Activated CD8-positive, alpha-beta T cell treated with anti-CD3 and anti-CD28 coated beads for 36 hours (primary cell): ENCODE results near the gene STT3B. TPM values are rescaled to one million over a fixed set of nuclear protein-coding genes. Genes with fewer than 3 reads are reported as not detected.

Source experiments
- ATAC-seq: fragments of 200-7000 bp; cut with Tn5 transposase; one replicate; pipeline ENCODE4 v1.10.0; 2021; ENCODE audit warnings: mild to moderate bottlenecking, moderate library complexity
- CTCF ChIA-PET: fragments of 350-600 bp; sonication (Branson Sonifier 250); formaldehyde crosslinking; loops from one replicate; lab custom pipeline; 2021; ENCODE audit warnings: antibody characterized with exemption; lab: Charles Lee
- POLR2A ChIA-PET: fragments of 350-600 bp; sonication (Branson Sonifier 250); formaldehyde crosslinking; loops from one replicate; lab custom pipeline; 2021; ENCODE audit warnings: antibody characterized with exemption; lab: Charles Lee
- DNase-seq: peaks from one replicate; pipeline ENCODE4 v3.0.0-alpha.2; 2020
- H3K27ac Mint-ChIP-seq: one replicate; pipeline ENCODE4 v1.8.0; 2021; ENCODE audit warnings: mild to moderate bottlenecking, mixed read lengths
- H3K27me3 Mint-ChIP-seq: one replicate; pipeline ENCODE4 v1.8.0; 2021; ENCODE audit warnings: mixed read lengths
- H3K36me3 Mint-ChIP-seq: one replicate; pipeline ENCODE4 v1.8.0; 2021; ENCODE audit warnings: low read depth, mixed read lengths
- H3K4me1 Mint-ChIP-seq: one replicate; pipeline ENCODE4 v1.8.0; 2021; ENCODE audit warnings: low read depth, mixed read lengths
- H3K4me3 Mint-ChIP-seq: one replicate; pipeline ENCODE4 v1.8.0; 2021; ENCODE audit warnings: mild to moderate bottlenecking, moderate library complexity, mixed read lengths
- H3K9me3 Mint-ChIP-seq: one replicate; pipeline ENCODE4 v1.8.0; 2021; ENCODE audit warnings: mixed read lengths
- intact Hi-C: fragments of 100-400 bp; cut with micrococcal nuclease; formaldehyde crosslinking; loops from one replicate; pipeline ENCODE4 v1.10.0; 2022
- total RNA-seq, 2 experiments: library from RNA; stranded (reverse); gene quantifications; one replicate each; pipeline ENCODE4 v1.2.3, GENCODE V29; 2021
- TF ChIP-seq, protein P1 (sequence below): fragments of 200-600 bp; IDR thresholded peaks from one replicate; pipeline ENCODE4 v1.8.0; 2022; ENCODE audit warnings: antibody characterized with exemption, mild to moderate bottlenecking

STT3B gene
- total RNA-seq, 2 experiments from 2014 or later: 92.8 to 103 TPM

DNA sequence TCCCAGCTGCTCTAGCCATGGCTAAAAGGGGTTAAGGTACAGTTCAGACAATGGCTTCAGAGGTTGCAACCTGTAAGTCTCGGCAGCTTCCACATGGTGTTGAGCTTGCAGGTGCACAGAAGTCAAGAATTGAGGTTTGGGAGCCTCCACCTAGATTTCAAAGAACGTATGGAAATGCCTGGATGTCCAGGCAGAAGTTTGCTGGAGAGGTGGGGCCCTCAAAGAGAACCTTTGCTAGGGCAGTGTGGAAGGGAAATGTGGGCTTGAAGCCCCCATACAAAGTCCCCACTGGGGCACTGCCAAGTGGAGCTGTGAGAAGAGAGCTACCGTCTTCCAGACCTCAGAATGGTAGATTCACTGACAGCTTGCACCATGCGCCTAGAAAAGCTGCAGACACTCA is 73.7 kb downstream of the STT3B start:
- TF ChIP-seq, protein P1, sequence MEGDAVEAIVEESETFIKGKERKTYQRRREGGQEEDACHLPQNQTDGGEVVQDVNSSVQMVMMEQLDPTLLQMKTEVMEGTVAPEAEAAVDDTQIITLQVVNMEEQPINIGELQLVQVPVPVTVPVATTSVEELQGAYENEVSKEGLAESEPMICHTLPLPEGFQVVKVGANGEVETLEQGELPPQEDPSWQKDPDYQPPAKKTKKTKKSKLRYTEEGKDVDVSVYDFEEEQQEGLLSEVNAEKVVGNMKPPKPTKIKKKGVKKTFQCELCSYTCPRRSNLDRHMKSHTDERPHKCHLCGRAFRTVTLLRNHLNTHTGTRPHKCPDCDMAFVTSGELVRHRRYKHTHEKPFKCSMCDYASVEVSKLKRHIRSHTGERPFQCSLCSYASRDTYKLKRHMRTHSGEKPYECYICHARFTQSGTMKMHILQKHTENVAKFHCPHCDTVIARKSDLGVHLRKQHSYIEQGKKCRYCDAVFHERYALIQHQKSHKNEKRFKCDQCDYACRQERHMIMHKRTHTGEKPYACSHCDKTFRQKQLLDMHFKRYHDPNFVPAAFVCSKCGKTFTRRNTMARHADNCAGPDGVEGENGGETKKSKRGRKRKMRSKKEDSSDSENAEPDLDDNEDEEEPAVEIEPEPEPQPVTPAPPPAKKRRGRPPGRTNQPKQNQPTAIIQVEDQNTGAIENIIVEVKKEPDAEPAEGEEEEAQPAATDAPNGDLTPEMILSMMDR: no peak
- ATAC-seq: no peak
- peaks cover 31% of the 10 kb centered on the region for H3K4me1 Mint-ChIP-seq
- ChIA-PET CTCF (no interaction called here), POLR2A (no interaction called here)
- H3K36me3 Mint-ChIP-seq: peaks cover 79% of the 10 kb centered on the region
- peaks cover 30% of the 10 kb centered on the region for H3K9me3 Mint-ChIP-seq
- DNase-seq: no peak
- no peak overlapping the region for H3K27ac Mint-ChIP-seq
- intact Hi-C loops: no loop called here
- H3K27me3 Mint-ChIP-seq: no peaks in the 10 kb centered on the region
- no peak overlapping the region for H3K4me3 Mint-ChIP-seq

DNA sequence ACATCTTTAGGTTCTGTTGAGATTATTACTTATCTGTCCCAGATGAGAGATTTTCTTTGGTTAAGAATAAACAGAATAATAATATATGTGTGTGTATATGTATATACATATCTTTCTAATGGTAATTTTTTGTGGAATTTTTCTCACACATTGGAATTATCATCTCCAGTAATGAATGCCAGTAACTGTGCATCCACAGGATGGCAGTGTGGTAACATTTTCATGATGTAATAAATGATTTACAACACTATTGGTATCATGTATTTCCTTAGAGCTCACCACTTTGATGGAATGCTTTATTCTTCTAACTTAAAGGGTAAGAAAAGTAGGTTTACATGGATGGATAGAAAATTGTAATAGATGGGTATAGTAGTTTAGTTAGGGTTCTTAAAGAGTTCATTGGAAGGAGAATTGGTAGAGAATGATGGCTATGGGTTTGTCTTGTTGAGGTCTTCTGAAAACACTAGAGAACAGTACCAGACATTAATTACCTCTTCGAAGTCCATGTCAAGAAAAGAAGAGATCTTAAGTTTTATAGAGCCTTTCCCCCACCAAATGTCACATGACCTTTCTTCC is 78.1 kb downstream of the STT3B start:
- no peaks in the 10 kb centered on the region for H3K27me3 Mint-ChIP-seq
- peak; percentile 15 for DNase-seq
- peaks cover 60% of the 10 kb centered on the region for H3K36me3 Mint-ChIP-seq
- no peak for ATAC-seq
- no peak overlapping the region for H3K4me3 Mint-ChIP-seq
- H3K27ac Mint-ChIP-seq: no peak overlapping the region
- H3K9me3 Mint-ChIP-seq: peaks cover 18% of the 10 kb centered on the region
- intact Hi-C loops: no loop called here
- ChIA-PET POLR2A (interaction anchor here (0.6 kb wide), 1 partner anchor 195 kb away, joined by 3 read pairs; no protein-coding TSS in a partner anchor), CTCF (interaction anchor here (1.2 kb wide), 1 partner anchor 84 kb away, joined by 3 read pairs; no protein-coding TSS in a partner anchor)
- TF ChIP-seq, protein P1: no peak
- H3K4me1 Mint-ChIP-seq: peaks cover 48% of the 10 kb centered on the region

DNA sequence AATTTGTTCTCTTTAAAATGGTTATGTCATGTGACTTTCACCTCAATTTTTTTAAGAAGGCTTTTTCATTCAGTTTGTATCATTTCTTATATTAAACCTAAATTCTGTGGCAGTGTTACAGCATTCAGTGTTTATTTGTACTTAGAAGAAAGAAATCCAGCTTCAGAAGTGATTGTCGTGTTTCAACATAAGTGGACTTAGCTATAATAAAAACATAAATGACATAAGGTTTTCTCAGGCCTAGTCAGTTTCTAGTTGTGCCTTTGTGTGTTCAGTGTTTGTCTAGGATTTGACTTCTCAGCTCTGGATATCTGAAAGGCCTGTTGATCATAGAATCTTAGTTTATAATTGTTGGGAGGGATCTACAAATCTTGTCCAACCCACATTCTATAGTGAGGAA is 80.5 kb downstream of the STT3B start:
- H3K4me3 Mint-ChIP-seq: no peak overlapping the region
- TF ChIP-seq, protein P1: no peak
- POLR2A ChIA-PET: no interaction called here
- H3K27me3 Mint-ChIP-seq: no peaks in the 10 kb centered on the region
- H3K9me3 Mint-ChIP-seq: no peaks in the 10 kb centered on the region
- H3K27ac Mint-ChIP-seq: no peak overlapping the region
- H3K4me1 Mint-ChIP-seq: peaks cover 42% of the 10 kb centered on the region
- ATAC-seq: no peak
- CTCF ChIA-PET: interaction anchor here (1.2 kb wide), 1 partner anchor 77 kb away, joined by 5 read pairs; no protein-coding TSS in a partner anchor
- H3K36me3 Mint-ChIP-seq: peaks cover 48% of the 10 kb centered on the region
- DNase-seq: no peak
- intact Hi-C loops: no loop called here

DNA sequence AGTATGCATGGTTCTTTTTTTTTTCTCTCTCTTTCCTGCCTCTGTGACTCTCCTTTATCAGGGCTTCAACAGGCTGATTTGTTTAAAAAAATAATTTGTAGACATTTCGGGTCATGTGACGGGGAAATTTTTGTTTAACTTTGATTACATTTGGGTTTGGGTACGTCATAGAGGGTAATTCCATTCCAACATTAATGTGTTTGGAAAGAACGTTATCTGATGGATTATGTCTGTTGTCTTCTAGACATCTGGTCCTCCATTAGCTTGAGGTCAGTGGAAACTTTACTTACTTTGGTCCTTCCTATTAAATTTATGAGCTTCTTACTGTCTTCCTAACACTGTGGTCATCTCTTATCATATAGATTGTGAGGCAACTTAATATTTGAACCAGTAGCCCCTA is 80.9 kb downstream of the STT3B start:
- intact Hi-C loops: no loop called here
- H3K4me3 Mint-ChIP-seq: no peak overlapping the region
- no peaks in the 10 kb centered on the region for H3K9me3 Mint-ChIP-seq
- H3K27ac Mint-ChIP-seq: no peak overlapping the region
- H3K4me1 Mint-ChIP-seq: peaks cover 37% of the 10 kb centered on the region
- H3K36me3 Mint-ChIP-seq: peaks cover 47% of the 10 kb centered on the region
- CTCF ChIA-PET: interaction anchor here (1.2 kb wide), 1 partner anchor 78 kb away, joined by 5 read pairs; no protein-coding TSS in a partner anchor
- TF ChIP-seq, protein P1: no peak
- H3K27me3 Mint-ChIP-seq: no peaks in the 10 kb centered on the region
- DNase-seq (no peak), ATAC-seq (no peak)
- POLR2A ChIA-PET: no interaction called here

DNA sequence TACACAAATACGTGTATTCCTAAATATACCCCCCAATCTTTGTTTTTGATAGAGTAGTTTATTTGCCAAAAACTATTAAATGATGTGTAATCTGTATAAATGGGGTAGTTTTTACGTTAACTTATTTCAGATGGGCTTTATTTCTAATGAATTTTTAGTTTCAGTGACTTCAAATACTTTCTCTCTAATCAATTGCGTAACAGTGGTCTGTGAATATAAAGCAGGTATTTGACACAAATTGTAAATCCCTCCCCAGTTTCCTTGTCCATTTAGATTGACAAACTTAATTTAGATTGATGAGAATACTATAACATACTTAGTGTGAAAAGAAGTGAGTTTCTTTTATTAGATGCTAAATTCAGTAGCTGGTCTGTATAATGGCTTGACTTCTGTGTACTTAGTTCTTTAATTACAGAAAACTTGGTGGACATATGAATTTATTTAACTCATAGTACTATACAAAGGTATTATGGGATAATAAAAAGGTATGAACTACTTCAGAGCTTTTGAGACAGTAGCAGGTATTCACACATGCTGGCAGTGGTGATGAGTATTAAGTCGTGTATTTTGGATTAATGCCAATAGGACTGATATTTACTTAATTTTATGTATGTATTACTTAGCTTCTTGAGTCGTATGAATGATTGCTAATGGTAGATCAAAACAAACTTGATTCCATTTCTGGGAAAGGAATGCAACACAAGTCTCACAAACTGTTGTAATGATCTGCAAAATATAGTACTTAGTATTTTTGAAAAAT is 81.6 kb downstream of the STT3B start:
- TF ChIP-seq, protein P1: no peak
- Mint-ChIP-seq H3K27me3 (no peaks in the 10 kb centered on the region), H3K9me3 (no peaks in the 10 kb centered on the region), H3K4me3 (no peak overlapping the region), H3K36me3 (peaks cover 44% of the 10 kb centered on the region), H3K4me1 (peaks cover 35% of the 10 kb centered on the region), H3K27ac (no peak overlapping the region)
- CTCF ChIA-PET: no interaction called here
- no peak for DNase-seq
- intact Hi-C loops: no loop called here
- ATAC-seq: no peak
- POLR2A ChIA-PET: no interaction called here
